Keratinocyte (primary cell): ENCODE measurements around the gene SYT1. TPM values are rescaled to one million over a fixed set of nuclear protein-coding genes. Genes with fewer than 3 reads are reported as not detected.

ENCODE experiments used
- DNase-seq: peaks from one replicate; pipeline ENCODE4 v3.0.0-alpha.2; 2011; ENCODE audit warnings: low read depth, missing footprints, low spot score
- FAIRE-seq: peaks from 2 replicates; lab custom pipeline; 2011; peaks lifted over from hg19 to GRCh38; lab: Jason Lieb, UNC
- H2AFZ ChIP-seq: 2 replicates; pipeline ENCODE4 v1.6.0; 2012; ENCODE audit warnings: low read length, control low read depth, inconsistent platforms; ENCODE audit not compliant: control insufficient read depth
- H3K27ac ChIP-seq: 2 replicates; pipeline ENCODE4 v1.5.1; 2011; ENCODE audit warnings: low read length; ENCODE audit not compliant: control insufficient read depth, insufficient read depth
- H3K27me3 ChIP-seq: 3 replicates; pipeline ENCODE4 v1.6.0; 2011; ENCODE audit warnings: low read length; ENCODE audit not compliant: control insufficient read depth, insufficient read depth; ENCODE audit errors: extremely low read depth
- H3K36me3 ChIP-seq, 2 experiments: 2 replicates in 1 of 2; 3 replicates in 1 of 2; pipeline ENCODE4 v1.5.1; 2011; ENCODE audit warnings: low read length in 2 of 2, mild to moderate bottlenecking in 1 of 2; ENCODE audit not compliant: control insufficient read depth in 2 of 2, insufficient read depth in 2 of 2; ENCODE audit errors: extremely low read depth in 1 of 2
- H3K4me1 ChIP-seq: 3 replicates; pipeline ENCODE4 v1.5.1; 2011; ENCODE audit warnings: low read length; ENCODE audit not compliant: control insufficient read depth, insufficient read depth; ENCODE audit errors: extremely low read depth
- H3K4me2 ChIP-seq: 3 replicates; pipeline ENCODE4 v1.6.0; 2011; ENCODE audit warnings: low read depth, low read length; ENCODE audit not compliant: control insufficient read depth, insufficient read depth; ENCODE audit errors: extremely low read depth
- H3K4me3 ChIP-seq, 3 experiments: fragments of 200-600 bp in 1 of 3; sonication (generic) in 1 of 3; 2 replicates in 2 of 3; 3 replicates in 1 of 3; pipeline ENCODE4 v1.5.1; 2011 to 2016; ENCODE audit warnings: low read length in 3 of 3, mild to moderate bottlenecking in 3 of 3, control low read depth in 2 of 3, inconsistent platforms in 1 of 3, low read depth in 1 of 3, mixed read lengths in 1 of 3, mixed run types in 1 of 3, moderate library complexity in 1 of 3; ENCODE audit not compliant: control insufficient read depth in 2 of 3, insufficient read depth in 2 of 3; ENCODE audit errors: extremely low read depth in 1 of 3
- H3K79me2 ChIP-seq: 2 replicates; pipeline ENCODE4 v1.6.0; 2012; ENCODE audit warnings: low read length; ENCODE audit not compliant: control insufficient read depth, insufficient read depth
- H3K9ac ChIP-seq: 3 replicates; pipeline ENCODE4 v1.6.0; 2011; ENCODE audit warnings: low read length; ENCODE audit not compliant: control insufficient read depth, insufficient read depth; ENCODE audit errors: extremely low read depth
- H3K9me1 ChIP-seq: 3 replicates; pipeline ENCODE4 v1.6.0; 2011; ENCODE audit warnings: low read length; ENCODE audit not compliant: control insufficient read depth, insufficient read depth; ENCODE audit errors: extremely low read depth
- H3K9me3 ChIP-seq: 2 replicates; pipeline ENCODE4 v1.5.1; 2012; ENCODE audit warnings: low read depth, low read length; ENCODE audit not compliant: control insufficient read depth
- H4K20me1 ChIP-seq: 3 replicates; pipeline ENCODE4 v1.6.0; 2011; ENCODE audit warnings: low read length; ENCODE audit not compliant: control insufficient read depth, insufficient read depth; ENCODE audit errors: extremely low read depth
- EZH2 ChIP-seq: IDR thresholded peaks from one replicate; pipeline ENCODE4 v1.6.1; 2012; ENCODE audit warnings: inconsistent platforms, mild to moderate bottlenecking, low read length, moderate library complexity
- dilution Hi-C: fragments of 300-500 bp; cut with MboI; formaldehyde crosslinking; loops from one replicate; pipeline ENCODE4 v1.7.0; 2020; ENCODE audit warnings: low sequenced_read_pairs; ENCODE audit not compliant: extremely low pct_ligation_motif_present
- polyA plus RNA-seq, 5 experiments: library from polyadenylated mRNA; depleted of rRNA in 3 of 5; stranded (reverse) in 3 of 5; stranded (forward) in 1 of 5; unstranded in 1 of 5; fragments of >200 nt; gene quantifications; 1 replicate in 1 of 5; 2 replicates in 3 of 5; 3 replicates in 1 of 5; pipeline versions ENCODE4 v1.2.1 to v1.2.3, GENCODE V29; 2011 to 2012; ENCODE audit warnings: missing spikeins in 2 of 5, low read depth in 1 of 5, low replicate concordance in 1 of 5
- TF ChIP-seq, protein P1 (sequence below), 3 experiments: IDR thresholded peaks in 1 of 3; conservative IDR thresholded peaks in 1 of 3; optimal IDR thresholded peaks in 1 of 3; 2 replicates in 2 of 3; 3 replicates in 1 of 3; pipeline versions ENCODE3 to v1.5.1; 2011; ENCODE audit warnings: low read length in 3 of 3, mild to moderate bottlenecking in 3 of 3, moderate library complexity in 2 of 3, control low read depth in 1 of 3, inconsistent platforms in 1 of 3; ENCODE audit not compliant: insufficient read depth in 2 of 3; ENCODE audit errors: extremely low read depth in 1 of 3

SYT1 gene
- polyA plus RNA-seq, 1 donor (not counting 4 experiments of a cell fraction or from before 2014, with no cell fraction given), result 6.1 TPM

DNA sequence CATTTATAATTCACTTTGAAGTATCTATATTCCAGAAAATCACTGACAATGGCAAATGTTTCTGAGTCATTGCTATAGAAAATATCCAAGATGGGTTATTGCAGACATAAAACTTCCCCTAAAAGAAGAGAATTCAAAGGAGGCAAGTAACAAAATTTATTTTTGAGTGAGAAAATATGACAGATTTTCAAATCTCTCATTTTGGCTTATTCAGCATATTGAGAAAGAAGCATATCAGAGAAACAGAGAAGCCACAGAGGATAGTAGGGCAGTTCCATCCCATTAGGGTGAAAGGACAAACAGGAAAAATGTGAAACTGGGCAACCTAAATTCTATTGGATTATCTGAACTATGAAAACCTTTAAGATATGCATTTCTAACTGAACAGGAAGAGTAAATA lies 85.0 kb downstream of the SYT1 start:
- H3K79me2 ChIP-seq, result no peaks in the 10 kb centered on the region
- no peak overlapping the region for H2AFZ ChIP-seq
- no peak overlapping the region for H3K4me3 ChIP-seq
- dilution Hi-C loops, result no loop called here
- H3K4me1 ChIP-seq, result no peaks in the 10 kb centered on the region
- no peaks in the 10 kb centered on the region for H4K20me1 ChIP-seq
- H3K4me2 ChIP-seq, result no peak overlapping the region
- no peak for FAIRE-seq
- no peak overlapping the region for H3K27ac ChIP-seq
- no peaks in the 10 kb centered on the region for H3K9me1 ChIP-seq
- H3K9me3 ChIP-seq, result no peaks in the 10 kb centered on the region
- DNase-seq, result no peak
- H3K36me3 ChIP-seq, result no peaks in the 10 kb centered on the region
- H3K9ac ChIP-seq, result no peak overlapping the region
- H3K27me3 ChIP-seq, result no peaks in the 10 kb centered on the region
- no peak for TF ChIP-seq EZH2
- TF ChIP-seq, protein P1, sequence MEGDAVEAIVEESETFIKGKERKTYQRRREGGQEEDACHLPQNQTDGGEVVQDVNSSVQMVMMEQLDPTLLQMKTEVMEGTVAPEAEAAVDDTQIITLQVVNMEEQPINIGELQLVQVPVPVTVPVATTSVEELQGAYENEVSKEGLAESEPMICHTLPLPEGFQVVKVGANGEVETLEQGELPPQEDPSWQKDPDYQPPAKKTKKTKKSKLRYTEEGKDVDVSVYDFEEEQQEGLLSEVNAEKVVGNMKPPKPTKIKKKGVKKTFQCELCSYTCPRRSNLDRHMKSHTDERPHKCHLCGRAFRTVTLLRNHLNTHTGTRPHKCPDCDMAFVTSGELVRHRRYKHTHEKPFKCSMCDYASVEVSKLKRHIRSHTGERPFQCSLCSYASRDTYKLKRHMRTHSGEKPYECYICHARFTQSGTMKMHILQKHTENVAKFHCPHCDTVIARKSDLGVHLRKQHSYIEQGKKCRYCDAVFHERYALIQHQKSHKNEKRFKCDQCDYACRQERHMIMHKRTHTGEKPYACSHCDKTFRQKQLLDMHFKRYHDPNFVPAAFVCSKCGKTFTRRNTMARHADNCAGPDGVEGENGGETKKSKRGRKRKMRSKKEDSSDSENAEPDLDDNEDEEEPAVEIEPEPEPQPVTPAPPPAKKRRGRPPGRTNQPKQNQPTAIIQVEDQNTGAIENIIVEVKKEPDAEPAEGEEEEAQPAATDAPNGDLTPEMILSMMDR (optimal IDR thresholded peaks at IDR 0.05 in 1 of 3, IDR thresholded peaks at IDR 0.05 in 1 of 3, conservative IDR thresholded peaks at IDR 0.05 in 1 of 3; ENCODE audit: extremely low read depth in 1 of 3, insufficient read depth in 2 of 3, low read length in 3 of 3), result no peak

GRCh38 chr12:78951803-78952551 lies 87.4 kb downstream of the SYT1 start:
- Histone ChIP-seq H3K4me2 (no peak overlapping the region), H2AFZ (no peak overlapping the region), H3K9me1 (no peaks in the 10 kb centered on the region), H3K36me3 (no peaks in the 10 kb centered on the region), H3K9ac (no peak overlapping the region), H3K4me1 (no peaks in the 10 kb centered on the region), H4K20me1 (no peaks in the 10 kb centered on the region), H3K27me3 (no peaks in the 10 kb centered on the region), H3K79me2 (no peaks in the 10 kb centered on the region), H3K27ac (no peak overlapping the region), H3K9me3 (no peaks in the 10 kb centered on the region), H3K4me3 (no peak overlapping the region)
- FAIRE-seq (no peak), DNase-seq (no peak)
- no peak for TF ChIP-seq EZH2
- TF ChIP-seq, protein P1 (optimal IDR thresholded peaks at IDR 0.05 in 1 of 3, IDR thresholded peaks at IDR 0.05 in 1 of 3, conservative IDR thresholded peaks at IDR 0.05 in 1 of 3; ENCODE audit: extremely low read depth in 1 of 3, insufficient read depth in 2 of 3, low read length in 3 of 3), result no peak
- dilution Hi-C loops, result no loop called here
